HG02623 (cell line): ENCODE measurements around the gene DSCAM.

ENCODE experiments used
- ATAC-seq: cut with Tn5 transposase; IDR thresholded peaks from one replicate; pipeline ENCODE4 v1.9.1; 2021; ENCODE audit warnings: moderate library complexity; ENCODE audit not compliant: unreplicated experiment

The DSCAM gene

GRCh38 chr21:40671716-40672115 lies 175.2 kb downstream of the DSCAM start:
- no peak for ATAC-seq

- ATAC-seq, result no peak
Measured at GRCh38 chr21:40668555-40669275, 178.2 kb downstream of the DSCAM start.

GRCh38 chr21:40667967-40668366 lies 179.0 kb downstream of the DSCAM start:
- no peak for ATAC-seq

- no peak for ATAC-seq
Measured at GRCh38 chr21:40662889-40663288, 184.1 kb downstream of the DSCAM start.

- no peak for ATAC-seq
Measured at GRCh38 chr21:40660461-40660860, 186.5 kb downstream of the DSCAM start.

- no peak for ATAC-seq
Measured at GRCh38 chr21:40658311-40658710, 188.6 kb downstream of the DSCAM start.

GRCh38 chr21:40652436-40652835 lies 194.5 kb downstream of the DSCAM start:
- ATAC-seq, result no peak

GRCh38 chr21:40647706-40648105 lies 199.3 kb downstream of the DSCAM start:
- ATAC-seq, result no peak

- ATAC-seq, result no peak
Measured at GRCh38 chr21:40646651-40647050, 200.3 kb downstream of the DSCAM start.

- no peak for ATAC-seq
Measured at GRCh38 chr21:40641042-40641441, 205.9 kb downstream of the DSCAM start.

- no peak for ATAC-seq
Measured at GRCh38 chr21:40640266-40640789, 206.6 kb downstream of the DSCAM start.

- no peak for ATAC-seq
Measured at GRCh38 chr21:40639616-40640194, 207.3 kb downstream of the DSCAM start.

- ATAC-seq, result no peak
Measured at GRCh38 chr21:40638466-40639251, 208.3 kb downstream of the DSCAM start.

GRCh38 chr21:40636026-40636425 lies 210.9 kb downstream of the DSCAM start:
- ATAC-seq, result no peak

GRCh38 chr21:40635391-40635790 lies 211.6 kb downstream of the DSCAM start:
- ATAC-seq, result no peak

GRCh38 chr21:40634141-40634540 lies 212.8 kb downstream of the DSCAM start:
- no peak for ATAC-seq

GRCh38 chr21:40633048-40633447 lies 213.9 kb downstream of the DSCAM start:
- ATAC-seq, result no peak

GRCh38 chr21:40631211-40631610 lies 215.7 kb downstream of the DSCAM start:
- ATAC-seq, result no peak

- ATAC-seq, result no peak
Measured at GRCh38 chr21:40625991-40626390, 221.0 kb downstream of the DSCAM start.

- ATAC-seq, result no peak
Measured at GRCh38 chr21:40623528-40623927, 223.4 kb downstream of the DSCAM start.

GRCh38 chr21:40622531-40622930 lies 224.4 kb downstream of the DSCAM start:
- ATAC-seq, result no peak
